HEK293T (cell line): ENCODE data around the gene RANBP6.

ENCODE experiments used
- ARNT ChIP-seq: fragments of 450-650 bp; IDR thresholded peaks from 2 replicates; pipeline ENCODE4 v1.6.1; 2017; ENCODE audit warnings: mild to moderate bottlenecking
- BHLHE40 ChIP-seq: fragments of 450-650 bp; IDR thresholded peaks from 2 replicates; pipeline ENCODE4 v1.6.1; 2016; ENCODE audit warnings: mild to moderate bottlenecking, moderate library complexity, borderline replicate concordance
- CTBP1 ChIP-seq: fragments of 450-650 bp; IDR thresholded peaks from 2 replicates; pipeline ENCODE4 v1.6.1; 2016; ENCODE audit warnings: borderline replicate concordance
- ELF4 ChIP-seq: fragments of 450-650 bp; IDR thresholded peaks from 2 replicates; pipeline ENCODE4 v1.6.1; 2017; ENCODE audit warnings: antibody characterized with exemption
- FOXA1 ChIP-seq: fragments of 450-650 bp; IDR thresholded peaks from 2 replicates; pipeline ENCODE4 v1.6.1; 2016; ENCODE audit warnings: mild to moderate bottlenecking
- FOXK2 ChIP-seq: fragments of 450-650 bp; IDR thresholded peaks from 2 replicates; pipeline ENCODE4 v1.6.1; 2016; ENCODE audit warnings: mild to moderate bottlenecking
- FOXM1 ChIP-seq: fragments of 450-650 bp; IDR thresholded peaks from 2 replicates; pipeline ENCODE4 v1.6.1; 2017; ENCODE audit warnings: mild to moderate bottlenecking, borderline replicate concordance
- HDGF ChIP-seq: fragments of 450-650 bp; IDR thresholded peaks from 2 replicates; pipeline ENCODE4 v1.6.1; 2017; ENCODE audit warnings: antibody characterized with exemption, borderline replicate concordance
- L3MBTL2 ChIP-seq: fragments of 450-650 bp; conservative IDR thresholded peaks from 2 replicates; pipeline ENCODE4 v1.6.1; 2016; ENCODE audit warnings: mild to moderate bottlenecking
- PKNOX1 ChIP-seq: fragments of 450-650 bp; IDR thresholded peaks from 2 replicates; pipeline ENCODE4 v1.6.1; 2016
- SP1 ChIP-seq: fragments of 450-650 bp; IDR thresholded peaks from 2 replicates; pipeline ENCODE4 v1.6.1; 2017
- SUZ12 ChIP-seq: fragments of 450-650 bp; IDR thresholded peaks from 2 replicates; pipeline ENCODE4 v1.6.1; 2016; ENCODE audit warnings: mild to moderate bottlenecking
- TARDBP ChIP-seq: fragments of 450-650 bp; IDR thresholded peaks from 2 replicates; pipeline ENCODE4 v1.6.1; 2016
- ZNF384 ChIP-seq: fragments of 450-650 bp; IDR thresholded peaks from 2 replicates; pipeline ENCODE4 v1.6.1; 2016

DNA sequence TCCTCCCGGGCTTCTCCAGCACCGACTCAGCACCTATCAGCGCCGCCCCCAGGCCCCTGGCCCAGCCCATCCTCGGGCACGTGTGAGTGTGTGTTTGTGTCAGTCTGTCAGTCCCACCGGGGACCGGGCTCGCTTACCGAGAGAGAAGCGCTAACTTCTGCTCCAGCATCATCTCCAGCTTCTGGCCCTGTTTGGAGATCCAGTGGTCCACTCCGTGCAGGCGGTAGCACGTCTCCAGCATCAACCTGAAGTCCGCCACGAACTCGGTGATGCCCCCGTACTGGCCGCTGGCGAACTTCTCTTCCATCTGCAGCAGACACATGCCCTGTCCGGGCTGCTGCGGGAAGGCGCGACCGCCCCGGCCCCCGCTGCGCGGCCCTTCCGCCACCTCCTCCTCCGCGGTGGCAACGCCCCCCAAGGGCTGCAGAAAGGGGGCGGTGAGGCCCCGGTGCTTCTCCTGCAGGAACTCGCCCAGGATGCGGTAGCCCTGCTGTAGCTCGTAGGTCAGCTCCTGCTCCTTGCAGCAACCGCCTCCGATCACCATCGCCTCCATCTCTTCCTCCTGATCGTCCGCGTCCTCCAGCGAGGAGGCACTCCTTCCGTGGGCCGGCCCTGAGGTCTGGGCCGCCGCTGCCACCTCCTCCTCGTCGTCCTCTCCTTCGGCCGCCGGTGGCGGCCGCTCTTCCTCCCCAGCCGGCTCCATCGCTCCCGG, 8.2 kb downstream of the RANBP6 start:
- TF ChIP-seq PKNOX1, result no peak
- no peak for TF ChIP-seq ELF4
- no peak for TF ChIP-seq FOXK2
- TF ChIP-seq FOXM1, result no peak
- no peak for TF ChIP-seq ARNT
- TF ChIP-seq HDGF, result no peak
- TF ChIP-seq SP1, result no peak
- no peak for TF ChIP-seq ZNF384
- TF ChIP-seq FOXA1, result no peak
- no peak for TF ChIP-seq TARDBP
- TF ChIP-seq L3MBTL2, result peak; percentile 48; the same call in 1 of the 2 replicates
- no peak for TF ChIP-seq SUZ12
- TF ChIP-seq CTBP1, result no peak
- no peak for TF ChIP-seq BHLHE40
